SKM-1 (cell line): ENCODE data around the gene CACNA2D3.

Experiments
- DNase-seq: peaks from one replicate; lab custom pipeline; 2025; ENCODE audit not compliant: unreplicated experiment; lab: John Stamatoyannopoulos, UW

CACNA2D3 gene

GRCh38 chr3:54126551-54126950, 4.2 kb downstream of the CACNA2D3 start:
- DNase-seq = no peak

- DNase-seq = no peak
Measured at GRCh38 chr3:54127499-54128056, 5.2 kb downstream of the CACNA2D3 start.

GRCh38 chr3:54131026-54131605, 8.8 kb downstream of the CACNA2D3 start:
- no peak for DNase-seq

GRCh38 chr3:54131890-54132289, 9.5 kb downstream of the CACNA2D3 start:
- no peak for DNase-seq

GRCh38 chr3:54132685-54133084, 10.3 kb downstream of the CACNA2D3 start:
- DNase-seq = no peak

GRCh38 chr3:54133196-54133595, 10.8 kb downstream of the CACNA2D3 start:
- no peak for DNase-seq

- DNase-seq = no peak
Measured at GRCh38 chr3:54134155-54134554, 11.8 kb downstream of the CACNA2D3 start.

GRCh38 chr3:54134713-54135112, 12.4 kb downstream of the CACNA2D3 start:
- DNase-seq = no peak

GRCh38 chr3:54137311-54137710, 15.0 kb downstream of the CACNA2D3 start:
- no peak for DNase-seq

GRCh38 chr3:54138937-54139547, 16.7 kb downstream of the CACNA2D3 start:
- DNase-seq = no peak

- no peak for DNase-seq
Measured at GRCh38 chr3:54139630-54140029, 17.3 kb downstream of the CACNA2D3 start.

GRCh38 chr3:54144284-54144683, 21.9 kb downstream of the CACNA2D3 start:
- no peak for DNase-seq

GRCh38 chr3:54146506-54147239, 24.3 kb downstream of the CACNA2D3 start:
- DNase-seq = no peak

- DNase-seq = no peak
Measured at GRCh38 chr3:54150864-54151467, 28.6 kb downstream of the CACNA2D3 start.

GRCh38 chr3:54153477-54153876, 31.1 kb downstream of the CACNA2D3 start:
- DNase-seq = no peak

- no peak for DNase-seq
Measured at GRCh38 chr3:54157860-54158259, 35.5 kb downstream of the CACNA2D3 start.

- DNase-seq = no peak
Measured at GRCh38 chr3:54159917-54160316, 37.6 kb downstream of the CACNA2D3 start.

GRCh38 chr3:54163441-54163840, 41.1 kb downstream of the CACNA2D3 start:
- DNase-seq = no peak

GRCh38 chr3:54164192-54164975, 42.0 kb downstream of the CACNA2D3 start:
- no peak for DNase-seq

GRCh38 chr3:54165865-54166264, 43.5 kb downstream of the CACNA2D3 start:
- no peak for DNase-seq

GRCh38 chr3:54167999-54168398, 45.6 kb downstream of the CACNA2D3 start:
- no peak for DNase-seq
